Measurements from ENCODE around the gene SLC16A4.
"Not testable (repeated sequence)": the region's sequence is repeated elsewhere in the genome, so short reads cannot be mapped to it uniquely, and the experiment has no call there.

Gene SLC16A4

GRCh38 chr1:110390692-110391245 is at the start of gene SLC16A4:
SLC16A4 (minus strand) TSS chr1:110391026; CDS start chr1:110389323, 1,703 bp downstream.
- no peak for DNase-seq

DNA sequence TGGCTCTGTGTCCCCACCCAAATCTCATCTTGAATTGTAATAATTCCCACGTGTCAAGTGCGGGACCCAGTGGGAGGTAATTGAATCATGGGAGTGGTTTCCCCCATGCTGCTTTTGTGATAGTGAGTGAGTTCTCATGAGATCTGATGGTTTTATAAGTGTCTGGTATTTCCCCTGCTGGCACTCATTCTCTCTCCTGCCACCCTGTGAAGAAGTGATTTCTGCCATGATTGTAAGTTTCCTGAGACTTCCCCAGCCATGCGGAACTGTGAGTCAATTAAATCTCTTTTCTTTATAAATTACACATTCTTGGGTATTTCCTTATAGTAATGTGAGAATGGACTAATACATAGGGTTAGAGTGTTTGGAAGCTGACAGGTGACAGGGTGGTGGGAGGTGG is 49.0 kb upstream of the SLC16A4 start:
- not testable (repeated sequence) for DNase-seq

GRCh38 chr1:110438893-110439292 is 48.1 kb upstream of the SLC16A4 start:
- DNase-seq, result peak; percentile 70

DNA sequence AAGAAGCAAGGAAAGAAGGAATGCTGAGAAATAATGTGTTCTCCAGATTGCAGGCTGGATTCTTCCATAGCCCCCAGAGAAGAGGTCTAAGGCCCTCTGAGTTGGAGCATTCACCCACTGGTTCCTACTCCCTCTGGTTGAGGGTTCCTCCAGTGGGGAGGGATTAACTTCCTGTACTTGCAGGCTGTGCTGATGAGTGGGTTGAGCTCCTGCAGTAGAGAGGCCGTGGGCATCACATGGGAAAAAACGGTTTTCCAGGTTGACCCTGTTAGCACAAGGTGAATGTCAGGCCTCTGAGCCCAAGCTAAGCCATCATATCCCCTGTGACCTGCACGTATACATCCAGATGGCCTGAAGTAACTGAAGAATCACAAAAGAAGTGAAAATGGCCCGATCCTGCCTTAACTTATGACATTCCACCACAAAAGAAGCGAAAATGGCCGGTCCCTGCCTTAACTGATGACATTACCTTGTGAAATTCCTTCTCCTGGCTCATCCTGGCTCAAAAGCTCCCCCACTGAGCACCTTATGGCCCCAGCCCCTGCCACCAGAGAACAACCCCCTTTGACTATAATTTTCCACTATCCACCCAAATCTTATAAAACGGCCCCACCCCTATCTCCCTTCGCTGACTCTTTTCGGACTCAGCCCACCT is 46.9 kb upstream of the SLC16A4 start:
- not testable (repeated sequence) for DNase-seq

GRCh38 chr1:110436635-110437034 is 45.8 kb upstream of the SLC16A4 start:
- DNase-seq, result no peak

DNA sequence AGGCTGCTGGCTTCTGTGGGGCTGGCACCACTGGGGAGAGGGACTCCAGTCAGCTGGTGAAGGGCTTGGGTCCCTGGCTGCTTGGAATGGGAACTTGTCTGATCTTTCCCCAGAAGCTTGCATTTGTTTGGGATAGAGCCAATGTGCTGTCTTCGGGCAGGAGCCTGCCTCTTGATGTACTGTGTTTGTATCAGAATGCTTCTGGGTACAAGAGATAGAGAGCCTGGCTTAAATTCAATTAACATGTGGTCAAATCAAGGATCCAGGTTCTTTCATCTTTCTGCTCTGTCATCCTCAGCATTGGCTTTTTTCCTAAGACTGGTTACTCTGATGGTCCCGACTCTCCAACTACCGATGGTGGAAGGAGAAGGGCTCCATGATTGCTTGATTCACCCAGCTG is 44.1 kb upstream of the SLC16A4 start:
- peak; percentile 73 for DNase-seq

DNA sequence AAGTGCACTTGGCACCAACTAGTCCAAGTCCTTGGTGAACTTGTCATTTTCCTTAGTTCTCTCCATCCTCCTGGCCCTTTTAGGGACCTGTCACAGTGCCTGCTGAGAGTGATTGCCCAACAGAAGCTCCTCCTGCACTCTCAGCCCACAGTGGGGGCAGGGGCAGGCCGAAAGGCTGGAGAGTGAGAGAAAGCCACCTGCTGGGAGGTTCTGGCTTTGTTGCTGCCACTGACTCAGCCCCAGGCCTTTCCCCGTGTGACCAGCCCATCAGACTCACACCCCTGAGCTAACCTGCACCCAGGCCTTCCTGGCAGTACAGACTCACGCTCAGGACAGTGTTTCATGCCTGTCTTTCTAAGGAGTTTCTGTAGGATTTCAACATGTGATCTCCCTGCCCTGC is 43.0 kb upstream of the SLC16A4 start:
- peak; percentile 80 for DNase-seq

GRCh38 chr1:110433213-110433612 is 42.4 kb upstream of the SLC16A4 start:
- no peak for DNase-seq

DNA sequence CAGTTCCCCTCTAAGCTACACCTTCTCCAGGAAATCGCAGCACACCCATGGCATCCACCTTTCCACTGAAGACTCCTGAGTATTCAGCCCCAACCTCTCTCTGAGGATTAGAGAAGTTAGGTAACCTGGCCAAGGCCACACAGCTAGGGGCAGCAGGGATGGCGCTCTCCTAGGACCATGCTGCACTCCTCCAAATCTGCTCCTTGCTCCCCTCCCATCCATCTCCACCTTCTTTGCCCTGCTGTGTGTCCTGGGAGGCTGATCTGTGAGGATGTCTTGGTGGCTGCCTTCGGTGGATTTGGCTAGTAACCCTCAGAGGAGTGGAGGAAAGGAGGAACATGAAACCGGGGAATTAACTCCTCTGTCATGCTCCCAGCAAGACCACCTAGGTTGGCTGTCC is 40.1 kb upstream of the SLC16A4 start:
- DNase-seq, result no peak

DNA sequence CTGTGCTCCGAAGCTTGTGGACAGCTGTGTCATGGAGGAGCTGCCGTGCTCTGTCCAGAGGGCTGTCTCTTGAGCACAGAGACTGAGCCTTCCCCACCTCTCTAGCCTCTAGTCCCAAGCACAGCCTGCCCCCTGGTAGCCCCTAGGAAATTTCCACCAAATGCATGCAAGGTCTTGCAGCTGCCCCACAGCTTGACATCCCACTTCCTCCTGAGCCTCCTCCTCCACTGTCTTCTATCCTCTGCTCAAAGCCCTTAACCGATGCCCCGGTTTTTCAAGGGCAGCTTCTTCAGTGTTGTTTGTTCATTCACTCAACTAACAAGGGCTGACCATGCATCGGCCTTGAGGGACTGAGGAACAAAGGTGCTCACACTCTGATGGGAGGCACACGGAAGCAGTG is 39.5 kb upstream of the SLC16A4 start:
- no peak for DNase-seq

DNA sequence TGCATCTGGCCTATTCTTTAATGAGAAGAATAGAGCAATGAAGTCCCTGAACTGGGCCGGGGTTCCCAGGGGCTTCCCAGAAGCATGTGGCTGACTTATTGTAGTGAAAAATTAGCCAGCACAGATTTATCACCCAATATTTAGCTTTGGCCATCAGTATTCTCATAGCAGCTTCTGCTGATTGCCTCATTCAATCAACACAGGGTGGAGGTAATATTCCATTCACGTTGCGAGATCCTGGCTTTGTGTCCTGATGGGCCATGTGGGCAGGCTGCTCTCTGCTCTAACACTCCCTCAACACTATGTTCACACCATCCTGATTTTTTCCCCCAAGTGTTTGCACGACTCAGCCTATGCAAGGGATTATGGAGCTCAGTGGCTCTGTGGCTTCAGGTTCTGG is 38.1 kb upstream of the SLC16A4 start:
- no peak for DNase-seq

- peak; percentile 82 for DNase-seq
These were observed 36.0 kb upstream of the SLC16A4 start for GRCh38 chr1:110426854-110427253.

DNA sequence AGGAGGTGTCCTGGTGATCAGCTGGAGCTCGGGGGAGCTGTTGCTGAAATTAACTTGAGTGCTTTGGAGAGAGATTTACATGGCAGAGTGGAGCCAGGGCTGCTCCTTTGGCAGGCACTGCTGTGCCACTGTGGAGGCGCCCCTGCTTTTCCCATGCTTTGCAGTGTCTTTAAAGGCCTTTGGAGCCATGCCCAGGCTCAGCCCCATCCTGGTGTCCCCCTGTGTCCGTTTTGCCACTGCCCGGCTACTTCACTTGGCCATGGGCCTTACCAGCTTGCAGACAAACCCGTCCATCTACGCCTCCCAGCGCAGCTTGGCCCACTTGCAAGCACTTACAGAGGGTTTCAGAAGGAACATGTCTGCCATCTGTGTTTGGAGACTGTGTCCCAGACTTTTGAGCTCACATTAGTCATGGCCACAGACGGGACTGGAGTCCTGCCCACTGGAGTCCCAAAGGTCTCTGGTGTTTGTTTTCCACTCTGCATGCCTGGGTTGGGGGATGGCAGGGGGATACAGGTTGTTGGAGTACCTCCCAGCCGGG is 34.9 kb upstream of the SLC16A4 start:
- DNase-seq, result no peak

DNA sequence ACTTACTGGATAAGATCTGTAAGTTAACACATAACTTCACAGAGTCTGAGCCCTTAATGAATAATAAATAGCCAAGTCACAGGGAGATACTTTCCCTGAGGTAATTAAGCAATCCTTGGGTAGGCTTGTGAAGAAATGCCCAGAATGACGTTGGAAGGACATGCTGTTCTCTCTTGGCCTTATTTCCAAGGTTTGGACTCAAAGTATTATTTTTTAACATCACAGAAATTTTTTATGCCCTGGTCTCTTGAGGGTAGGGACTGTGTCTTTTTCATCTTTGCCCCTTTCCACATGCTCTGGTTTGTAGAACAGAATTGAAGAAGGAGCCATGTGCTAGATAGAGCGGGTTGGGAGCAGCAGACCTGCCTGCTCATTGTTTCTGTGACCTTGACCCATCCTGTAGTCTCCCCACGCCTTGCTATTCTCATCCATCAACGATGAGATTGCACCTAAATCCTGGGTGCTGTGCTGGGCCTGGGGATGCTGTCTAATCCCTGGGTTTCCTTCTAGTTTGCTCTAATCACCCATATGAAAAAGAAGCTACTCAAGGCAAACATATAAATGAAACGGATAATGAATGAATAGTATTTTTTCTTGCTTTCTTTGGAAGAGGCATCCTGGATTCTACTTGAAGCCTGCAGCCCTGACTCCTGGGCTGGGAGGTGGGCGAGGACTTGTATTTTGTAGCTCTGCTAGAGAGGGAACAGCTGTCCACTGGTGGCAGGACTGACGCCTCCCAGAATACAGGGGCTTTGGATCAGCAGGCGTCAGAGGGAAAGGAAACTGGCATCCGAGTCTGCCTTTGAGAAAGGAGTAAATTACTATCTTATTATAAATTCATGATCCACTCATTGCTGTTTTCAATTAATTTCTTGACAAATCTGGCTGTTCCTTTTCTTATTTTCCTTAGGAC is 34.1 kb upstream of the SLC16A4 start:
- DNase-seq, result no peak

DNA sequence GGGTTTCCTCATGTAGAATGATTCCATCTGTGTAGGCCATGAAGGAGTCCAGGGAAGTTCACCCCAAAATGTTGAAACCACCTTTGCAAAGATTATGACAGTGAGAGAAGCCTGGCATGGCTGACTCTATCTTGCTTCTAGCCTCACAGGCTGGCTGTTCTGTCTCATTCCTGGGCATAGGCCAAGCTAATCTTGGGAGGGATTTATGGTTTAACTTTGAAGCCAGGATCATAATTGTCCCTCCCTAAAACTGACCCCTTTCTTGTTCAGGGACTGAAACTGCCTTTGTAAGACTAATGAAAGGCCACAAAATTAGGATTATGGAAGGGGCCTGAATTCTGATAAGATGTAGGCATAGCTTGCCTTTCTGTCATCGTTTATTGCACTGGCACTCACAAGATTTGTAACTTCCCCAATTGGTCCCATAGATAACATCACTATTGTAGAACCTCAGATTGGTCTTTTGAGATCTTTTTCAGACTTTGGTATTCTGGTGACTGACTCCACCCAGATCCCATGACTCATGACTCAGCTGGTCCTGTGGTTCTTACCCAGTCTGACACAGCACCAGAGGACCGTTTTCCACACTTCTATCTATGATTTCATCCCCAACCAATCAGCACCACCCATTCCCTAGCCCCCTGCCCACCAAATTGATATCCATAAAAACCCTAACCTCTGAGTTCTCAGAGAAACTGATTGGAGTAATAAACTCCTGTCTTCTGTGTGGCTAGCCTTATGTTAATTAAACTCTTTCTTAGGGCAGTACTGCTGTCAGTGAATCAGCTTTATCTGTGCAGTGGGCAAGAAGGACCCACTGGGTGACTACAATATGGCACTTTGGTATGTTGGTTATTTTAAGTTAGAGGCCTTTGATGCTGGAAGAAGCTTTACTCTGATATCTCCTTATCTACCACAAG is 30.3 kb upstream of the SLC16A4 start:
- peak; percentile 86 for DNase-seq

DNA sequence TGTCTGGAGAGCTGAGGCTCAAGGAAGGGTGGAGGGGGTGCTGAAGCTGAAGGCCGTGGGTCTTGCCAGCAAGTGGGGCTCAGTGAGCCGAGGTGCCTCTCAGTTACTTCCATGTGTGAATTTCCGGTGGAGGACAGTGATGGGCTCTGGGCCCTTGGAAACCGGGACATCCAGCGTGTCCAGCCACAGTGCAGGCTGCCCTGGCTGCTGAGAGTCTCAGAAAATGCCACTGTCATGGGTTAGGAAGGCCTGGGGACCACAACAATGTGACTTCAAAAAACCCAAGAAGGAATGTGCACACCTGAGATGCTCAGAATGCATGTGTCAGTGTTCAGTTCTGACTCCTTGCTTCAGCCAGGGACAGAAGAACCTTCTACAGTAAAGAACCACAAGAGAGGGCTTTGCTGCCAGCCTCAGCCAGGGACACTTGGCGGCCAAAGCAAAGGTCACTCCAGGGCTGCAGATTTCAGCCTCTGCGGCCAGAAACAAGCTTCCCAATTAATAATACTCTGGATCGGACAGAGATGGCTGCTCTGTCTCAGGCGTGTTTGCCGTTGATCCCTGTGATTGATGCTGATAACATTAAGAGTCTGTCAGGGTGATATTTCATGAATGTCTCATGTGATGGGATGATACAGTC is 29.3 kb upstream of the SLC16A4 start:
- no peak for DNase-seq

DNA sequence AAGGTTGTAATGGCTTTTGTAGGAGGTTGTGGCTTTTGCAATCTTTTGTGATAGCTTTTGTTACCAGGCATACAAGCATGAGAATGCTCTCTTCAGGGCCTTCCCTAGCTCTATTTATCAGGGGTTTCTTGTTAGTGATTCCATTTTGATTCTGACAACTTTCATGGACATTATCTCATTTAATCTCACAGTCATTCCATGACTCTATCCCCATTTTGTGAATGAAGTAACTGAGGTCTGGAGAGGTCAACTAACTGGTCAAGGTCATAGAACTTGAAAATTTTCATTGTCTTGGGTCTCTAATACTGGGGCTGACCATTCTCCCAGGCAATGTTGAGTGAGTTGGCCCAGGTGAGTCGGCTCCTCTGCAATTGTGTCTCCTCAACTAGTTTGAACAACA is 27.9 kb upstream of the SLC16A4 start:
- DNase-seq, result no peak

GRCh38 chr1:110413045-110413444 is 22.2 kb upstream of the SLC16A4 start:
- DNase-seq, result peak; percentile 57

GRCh38 chr1:110412576-110412975 is 21.8 kb upstream of the SLC16A4 start:
- DNase-seq, result peak; percentile 94

- no peak for DNase-seq
These were observed 20.4 kb upstream of the SLC16A4 start for GRCh38 chr1:110411173-110411735.

GRCh38 chr1:110409316-110409715 is 18.5 kb upstream of the SLC16A4 start:
- no peak for DNase-seq

- DNase-seq, result no peak
These were observed 17.7 kb upstream of the SLC16A4 start for GRCh38 chr1:110408488-110408887.

All from hematopoietic multipotent progenitor cell treated with erythropoietin and hydrocortisone succinate and interleukin-3 and kit ligand, for 4 days (in vitro differentiated cells).